Prostate gland (tissue), 2 donors: ENCODE data around the gene IL1RAPL2.

Source experiments
- CTCF ChIP-seq, 4 experiments: fragments of 200-600 bp in 2 of 4; fragments of 450-650 bp in 2 of 4; sonication (generic) in 2 of 4; IDR thresholded peaks; 1 replicate in 3 of 4; 2 replicates in 1 of 4; pipeline ENCODE4 v1.5.1; 2016 to 2019; ENCODE audit warnings: antibody characterized with exemption in 4 of 4, mild to moderate bottlenecking in 2 of 4, moderate library complexity in 2 of 4
- POLR2A ChIP-seq: fragments of 450-650 bp; IDR thresholded peaks from one replicate; pipeline ENCODE4 v1.6.1; 2016; ENCODE audit warnings: antibody characterized with exemption, mild to moderate bottlenecking
- POLR2AphosphoS5 ChIP-seq: sonication (generic); formaldehyde crosslinking; IDR thresholded peaks from one replicate; pipeline ENCODE4 v1.6.1; 2017; ENCODE audit warnings: antibody characterized with exemption

GRCh38 chrX:104833401-104833800 is 267.4 kb downstream of the IL1RAPL2 start:
- TF ChIP-seq POLR2A, result no peak
- no peak for TF ChIP-seq POLR2AphosphoS5
- TF ChIP-seq CTCF (IDR thresholded peaks at IDR 0.05), result no peak
